ENCODE data around the gene SETD2.
A peak's percentile ranks its signal among the peaks of the same experiment; 100 is the strongest.

SETD2 gene

GRCh38 chr3:47151836-47152235 is 12.1 kb downstream of the SETD2 start:
- Histone ChIP-seq H3K18ac (ENCODE audit: low read length) (no peak overlapping the region), H3K23ac (ENCODE audit: low read length) (no peak overlapping the region), H2AFZ (ENCODE audit: insufficient read depth, low read length, poor library complexity) (no peak overlapping the region), H3K4me3 (ENCODE audit: low read depth, low read length) (no peak overlapping the region), H3K27ac (ENCODE audit: low read depth, low read length) (no peak overlapping the region), H2BK12ac (ENCODE audit: low read length) (no peak overlapping the region), H2BK5ac (ENCODE audit: low read depth, low read length, poor library complexity) (no peak overlapping the region), H3K4ac (ENCODE audit: low read depth, low read length) (no peak overlapping the region), H3K4me2 (ENCODE audit: low read length) (no peak overlapping the region), H3K27me3 (ENCODE audit: insufficient read depth, low read length) (no peaks in the 10 kb centered on the region), H4K91ac (ENCODE audit: low read depth, low read length) (no peak overlapping the region), H3K79me1 (ENCODE audit: low read length) (no peaks in the 10 kb centered on the region), H2AK5ac (ENCODE audit: low read length) (no peak overlapping the region), H3K79me2 (ENCODE audit: control insufficient read depth, insufficient read depth, low read length, poor library complexity) (peaks cover 12% of the 10 kb centered on the region), H3K9me3 (ENCODE audit: insufficient read depth, low read depth, low read length) (no peaks in the 10 kb centered on the region), H3K4me1 (ENCODE audit: control insufficient read depth in 1 of 2, insufficient read depth in 2 of 2, low read length in 2 of 2) (no peaks in the 10 kb centered on the region), H3K9ac (ENCODE audit: low read length) (no peak overlapping the region), H4K8ac (ENCODE audit: low read depth, low read length) (no peak overlapping the region), H3K36me3 (ENCODE audit: control insufficient read depth in 1 of 2, insufficient read depth in 2 of 2, low read length in 2 of 2) (no peaks in the 10 kb centered on the region), H4K12ac (ENCODE audit: low read depth, low read length) (no peak overlapping the region), H3K14ac (ENCODE audit: low read length) (no peak overlapping the region), H2BK120ac (ENCODE audit: insufficient read depth, low read length, poor library complexity) (no peak overlapping the region)
- DNase-seq: no peak
- no CpG with 5 or more reads among the region's 1 CpG for WGBS (ENCODE audit: extremely low coverage, insufficient coverage, insufficient read length)

GRCh38 chr3:47149339-47149933 is 14.5 kb downstream of the SETD2 start:
- Histone ChIP-seq H3K36me3 (ENCODE audit: control insufficient read depth in 1 of 2, insufficient read depth in 2 of 2, low read length in 2 of 2) (no peaks in the 10 kb centered on the region), H3K14ac (ENCODE audit: low read length) (no peak overlapping the region), H3K9me3 (ENCODE audit: insufficient read depth, low read depth, low read length) (no peaks in the 10 kb centered on the region), H3K27ac (ENCODE audit: low read depth, low read length) (no peak overlapping the region), H3K23ac (ENCODE audit: low read length) (no peak overlapping the region), H3K4me2 (ENCODE audit: low read length) (no peak overlapping the region), H3K4me1 (ENCODE audit: control insufficient read depth in 1 of 2, insufficient read depth in 2 of 2, low read length in 2 of 2) (no peaks in the 10 kb centered on the region), H3K79me2 (ENCODE audit: control insufficient read depth, insufficient read depth, low read length, poor library complexity) (peaks cover 13% of the 10 kb centered on the region), H2BK12ac (ENCODE audit: low read length) (no peak overlapping the region), H4K12ac (ENCODE audit: low read depth, low read length) (no peak overlapping the region), H4K91ac (ENCODE audit: low read depth, low read length) (no peak overlapping the region), H3K79me1 (ENCODE audit: low read length) (no peaks in the 10 kb centered on the region), H4K8ac (ENCODE audit: low read depth, low read length) (no peak overlapping the region), H2BK120ac (ENCODE audit: insufficient read depth, low read length, poor library complexity) (no peak overlapping the region), H2BK5ac (ENCODE audit: low read depth, low read length, poor library complexity) (no peak overlapping the region), H3K18ac (ENCODE audit: low read length) (no peak overlapping the region), H3K9ac (ENCODE audit: low read length) (no peak overlapping the region), H3K27me3 (ENCODE audit: insufficient read depth, low read length) (no peaks in the 10 kb centered on the region), H2AFZ (ENCODE audit: insufficient read depth, low read length, poor library complexity) (no peak overlapping the region), H3K4ac (ENCODE audit: low read depth, low read length) (no peak overlapping the region), H3K4me3 (ENCODE audit: low read depth, low read length) (no peak overlapping the region), H2AK5ac (ENCODE audit: low read length) (no peak overlapping the region)
- whole genome bisulfite sequencing (ENCODE audit: extremely low coverage, insufficient coverage, insufficient read length): no CpG with 5 or more reads among the region's 2 CpGs
- no peak for DNase-seq

DNA sequence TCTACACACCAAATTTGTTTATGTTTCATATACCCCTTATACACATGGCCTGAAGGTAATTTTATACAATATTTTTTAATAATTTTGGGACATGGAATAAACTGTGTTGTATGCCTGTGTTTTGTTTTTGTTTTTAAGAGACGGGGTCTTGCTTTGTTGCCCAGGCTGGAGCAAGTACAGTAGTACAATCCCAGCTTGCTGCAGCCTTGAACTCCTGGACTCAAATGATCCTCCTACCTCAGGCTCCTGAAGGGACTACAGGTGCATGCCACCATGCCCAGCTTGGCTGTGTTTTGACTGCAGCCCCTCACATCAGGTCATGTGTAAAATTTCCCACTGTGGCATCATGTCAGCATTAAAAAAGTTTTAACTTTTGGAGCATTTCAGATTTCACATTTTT is 18.6 kb downstream of the SETD2 start:
- Histone ChIP-seq H3K9ac (ENCODE audit: low read length) (no peak overlapping the region), H2AFZ (ENCODE audit: insufficient read depth, low read length, poor library complexity) (no peak overlapping the region)
- no CpG with 5 or more reads among the region's 1 CpG for whole genome bisulfite sequencing (ENCODE audit: extremely low coverage, insufficient coverage, insufficient read length)

DNA sequence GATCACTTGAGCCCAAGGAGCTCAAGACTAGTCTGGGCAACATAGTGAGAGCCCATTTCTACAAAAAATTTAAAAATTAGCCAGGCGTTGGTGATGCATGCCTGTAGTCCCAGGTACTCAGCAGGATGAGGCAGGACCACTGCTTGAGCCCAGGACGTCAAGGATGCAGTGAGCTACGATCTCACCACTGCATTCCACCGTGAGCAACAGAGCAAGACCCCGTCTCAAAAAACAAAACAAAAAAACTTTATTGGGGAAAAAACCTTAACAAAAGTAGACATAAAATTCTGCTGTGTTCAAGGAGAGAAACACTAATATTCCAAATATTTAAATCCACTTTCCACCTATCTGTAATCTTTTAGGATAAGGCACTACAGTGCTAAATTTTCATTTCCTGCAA is 20.8 kb downstream of the SETD2 start:
- Histone ChIP-seq H3K79me1 (ENCODE audit: low read length) (no peaks in the 10 kb centered on the region), H3K4ac (ENCODE audit: low read depth, low read length) (peak overlapping the region; percentile 40), H3K36me3 (ENCODE audit: control insufficient read depth in 1 of 2, insufficient read depth in 2 of 2, low read length in 2 of 2) (no peaks in the 10 kb centered on the region), H2BK120ac (ENCODE audit: insufficient read depth, low read length, poor library complexity) (no peak overlapping the region), H3K4me3 (ENCODE audit: low read depth, low read length) (no peak overlapping the region), H3K9ac (ENCODE audit: low read length) (no peak overlapping the region), H2AK5ac (ENCODE audit: low read length) (no peak overlapping the region), H2AFZ (ENCODE audit: insufficient read depth, low read length, poor library complexity) (no peak overlapping the region), H2BK5ac (ENCODE audit: low read depth, low read length, poor library complexity) (no peak overlapping the region), H3K18ac (ENCODE audit: low read length) (no peak overlapping the region), H3K23ac (ENCODE audit: low read length) (no peak overlapping the region), H4K12ac (ENCODE audit: low read depth, low read length) (no peak overlapping the region), H3K14ac (ENCODE audit: low read length) (no peak overlapping the region), H3K27me3 (ENCODE audit: insufficient read depth, low read length) (no peaks in the 10 kb centered on the region), H3K9me3 (ENCODE audit: insufficient read depth, low read depth, low read length) (no peaks in the 10 kb centered on the region), H4K91ac (ENCODE audit: low read depth, low read length) (no peak overlapping the region), H4K8ac (ENCODE audit: low read depth, low read length) (no peak overlapping the region), H3K4me1 (ENCODE audit: control insufficient read depth in 1 of 2, insufficient read depth in 2 of 2, low read length in 2 of 2) (no peaks in the 10 kb centered on the region), H3K4me2 (ENCODE audit: low read length) (no peak overlapping the region), H3K79me2 (ENCODE audit: control insufficient read depth, insufficient read depth, low read length, poor library complexity) (peaks cover 10% of the 10 kb centered on the region), H3K27ac (ENCODE audit: low read depth, low read length) (no peak overlapping the region), H2BK12ac (ENCODE audit: low read length) (no peak overlapping the region)
- DNase-seq: no peak
- no CpG with 5 or more reads among the region's 5 CpGs for WGBS (ENCODE audit: extremely low coverage, insufficient coverage, insufficient read length)

More for the DNA sequence above, 18.6 kb downstream of the SETD2 start:
- no peaks in the 10 kb centered on the region for H3K79me1 ChIP-seq (ENCODE audit: low read length)
- H2BK5ac ChIP-seq (ENCODE audit: low read depth, low read length, poor library complexity): no peak overlapping the region
- DNase-seq: no peak
- peaks cover 7% of the 10 kb centered on the region for H3K79me2 ChIP-seq (ENCODE audit: control insufficient read depth, insufficient read depth, low read length, poor library complexity)
- no peak overlapping the region for H3K4me2 ChIP-seq (ENCODE audit: low read length)
- no peak overlapping the region for H2BK120ac ChIP-seq (ENCODE audit: insufficient read depth, low read length, poor library complexity)
- H3K23ac ChIP-seq (ENCODE audit: low read length): no peak overlapping the region
- no peak overlapping the region for H3K14ac ChIP-seq (ENCODE audit: low read length)
- H4K12ac ChIP-seq (ENCODE audit: low read depth, low read length): no peak overlapping the region
- no peak overlapping the region for H2BK12ac ChIP-seq (ENCODE audit: low read length)
- H3K4me3 ChIP-seq (ENCODE audit: low read depth, low read length): no peak overlapping the region
- no peaks in the 10 kb centered on the region for H3K36me3 ChIP-seq (ENCODE audit: control insufficient read depth in 1 of 2, insufficient read depth in 2 of 2, low read length in 2 of 2)
- H3K27ac ChIP-seq (ENCODE audit: low read depth, low read length): no peak overlapping the region
- peak overlapping the region; percentile 39 for H3K4ac ChIP-seq (ENCODE audit: low read depth, low read length)
- no peak overlapping the region for H2AK5ac ChIP-seq (ENCODE audit: low read length)
- no peaks in the 10 kb centered on the region for H3K9me3 ChIP-seq (ENCODE audit: insufficient read depth, low read depth, low read length)
- no peak overlapping the region for H3K18ac ChIP-seq (ENCODE audit: low read length)
- H4K91ac ChIP-seq (ENCODE audit: low read depth, low read length): no peak overlapping the region
- H3K27me3 ChIP-seq (ENCODE audit: insufficient read depth, low read length): no peaks in the 10 kb centered on the region
- H3K4me1 ChIP-seq (ENCODE audit: control insufficient read depth in 1 of 2, insufficient read depth in 2 of 2, low read length in 2 of 2): no peaks in the 10 kb centered on the region
- no peak overlapping the region for H4K8ac ChIP-seq (ENCODE audit: low read depth, low read length)

Measured in trophoblast cell (in vitro differentiated cells and primary cell).